GM23248 (cell line): ENCODE measurements around the gene DGKI. TPM values are rescaled to one million over a fixed set of nuclear protein-coding genes. Genes with fewer than 3 reads are reported as not detected.

ENCODE experiments used
- DNase-seq: peaks from one replicate; pipeline ENCODE4 v3.0.0-alpha.2; 2015
- H2AFZ ChIP-seq: fragments of 200-600 bp; sonication (generic); 2 replicates; pipeline ENCODE4 v1.6.1; 2016; ENCODE audit warnings: antibody characterized with exemption
- H3F3A ChIP-seq: fragments of 200-600 bp; sonication (generic); 2 replicates; pipeline ENCODE4 v1.6.1; 2016; ENCODE audit warnings: mild to moderate bottlenecking, antibody characterized with exemption, mixed run types; ENCODE audit not compliant: insufficient read depth
- H3K27ac ChIP-seq: fragments of 200-600 bp; sonication (generic); 2 replicates; pipeline ENCODE4 v1.5.1; 2016; ENCODE audit warnings: mild to moderate bottlenecking
- H3K27me3 ChIP-seq: fragments of 200-600 bp; sonication (generic); replicated peaks from 2 replicates; pipeline ENCODE4 v1.6.1; 2016; ENCODE audit warnings: mild to moderate bottlenecking; ENCODE audit not compliant: insufficient read depth
- H3K36me3 ChIP-seq: fragments of 200-600 bp; sonication (generic); 2 replicates; pipeline ENCODE4 v1.6.1; 2016; ENCODE audit warnings: low read depth, mild to moderate bottlenecking
- H3K4me1 ChIP-seq: fragments of 200-600 bp; sonication (generic); 2 replicates; pipeline ENCODE4 v1.6.1; 2016; ENCODE audit warnings: mild to moderate bottlenecking; ENCODE audit not compliant: insufficient read depth
- H3K4me2 ChIP-seq: fragments of 200-600 bp; sonication (generic); one replicate; pipeline ENCODE4 v1.6.1; 2016; ENCODE audit warnings: mild to moderate bottlenecking; ENCODE audit not compliant: unreplicated experiment
- H3K4me3 ChIP-seq: fragments of 200-600 bp; sonication (generic); 2 replicates; pipeline ENCODE4 v1.5.1; 2016; ENCODE audit warnings: mild to moderate bottlenecking
- H3K79me2 ChIP-seq: fragments of 200-600 bp; sonication (generic); 2 replicates; pipeline ENCODE4 v1.6.1; 2016; ENCODE audit warnings: mild to moderate bottlenecking; ENCODE audit not compliant: insufficient read depth
- H3K9ac ChIP-seq: fragments of 200-600 bp; sonication (generic); 2 replicates; pipeline ENCODE4 v1.6.1; 2016; ENCODE audit warnings: mild to moderate bottlenecking
- H3K9me2 ChIP-seq: fragments of 200-600 bp; sonication (generic); 2 replicates; pipeline ENCODE4 v1.6.1; 2016; ENCODE audit warnings: mixed run types, mild to moderate bottlenecking, moderate library complexity; ENCODE audit not compliant: insufficient read depth
- H3K9me3 ChIP-seq: fragments of 200-600 bp; sonication (generic); one replicate; pipeline ENCODE4 v1.6.1; 2017; ENCODE audit warnings: low read depth
- H4K20me1 ChIP-seq: fragments of 200-600 bp; sonication (generic); 2 replicates; pipeline ENCODE4 v1.6.0; 2016; ENCODE audit not compliant: insufficient read depth
- EZH2 ChIP-seq: fragments of 200-600 bp; sonication (generic); IDR thresholded peaks from 2 replicates; pipeline ENCODE4 v1.6.1; 2018; ENCODE audit warnings: antibody characterized with exemption, mild to moderate bottlenecking; ENCODE audit not compliant: insufficient read depth, poor library complexity, severe bottlenecking
- EZH2phosphoT487 ChIP-seq: fragments of 200-600 bp; sonication (generic); IDR thresholded peaks from 2 replicates; pipeline ENCODE4 v1.6.1; 2018; ENCODE audit warnings: antibody characterized with exemption, moderate library complexity, mild to moderate bottlenecking, low read depth; ENCODE audit not compliant: insufficient read depth
- WGBS, 2 experiments: methylation state at CpG; one replicate each; pipeline ENCODE4 v1.1.6; 2015 to 2017; ENCODE audit warnings: low lambda C conversion rate in 2 of 2, low coverage in 1 of 2; ENCODE audit errors: missing lambda C conversion rate in 2 of 2; 5-methylcytosine and 5-hydroxymethylcytosine counted together
- in situ Hi-C: fragments of 300-500 bp; cut with MboI; formaldehyde crosslinking; loops from 2 replicates; pipeline ENCODE4 v1.15.0; 2020
- polyA plus RNA-seq: library from polyadenylated mRNA; unstranded; fragments of >200 nt; fragmentation: Nextera tagmentation; extraction: Ambion mirVana; gene quantifications from 2 replicates; pipeline ENCODE4 v1.2.1, GENCODE V29; 2016
- total RNA-seq: library from RNA; depleted of rRNA; stranded (reverse); fragments of >200 nt; shearing (Covaris generic); gene quantifications from 2 replicates; pipeline ENCODE4 v1.2.3, GENCODE V29; 2014

Gene DGKI
- total and polyA plus RNA-seq, 2 experiments from 2014 or later: 5.4 to 25.9 TPM

DNA sequence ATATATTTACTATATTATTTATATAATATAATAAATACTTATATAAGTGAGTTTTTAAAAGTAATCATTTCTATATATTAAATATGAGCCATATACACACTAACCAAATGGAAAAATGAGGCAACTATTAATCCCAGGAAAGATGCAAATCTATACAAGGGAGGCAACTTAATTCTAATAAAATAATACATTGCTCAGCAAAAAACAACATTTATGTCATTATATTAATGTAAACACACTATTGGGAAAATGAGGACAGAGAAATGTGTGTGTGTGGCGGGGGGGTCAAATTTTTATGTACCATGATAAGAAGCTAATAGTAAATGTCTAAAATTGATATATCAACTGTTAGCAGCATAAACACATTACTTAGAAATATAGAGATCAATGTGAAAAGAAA, 23.3 kb upstream of the DGKI start:
- WGBS, 2 experiments: 94 to 100% methylated on average over 1 of the region's 1 CpG
- H3K9me2 ChIP-seq: no peaks in the 10 kb centered on the region
- H3K79me2 ChIP-seq: peaks cover 20% of the 10 kb centered on the region; the same call in 1 of the 2 replicates
- in situ Hi-C loops: no loop called here
- peaks cover 55% of the 10 kb centered on the region for H3K36me3 ChIP-seq
- peaks cover 24% of the 10 kb centered on the region for H3K4me1 ChIP-seq
- no peaks in the 10 kb centered on the region for H3K9me3 ChIP-seq
- no peaks in the 10 kb centered on the region for H4K20me1 ChIP-seq
- H2AFZ ChIP-seq: no peak overlapping the region
- H3K9ac ChIP-seq: no peak overlapping the region
- TF ChIP-seq EZH2phosphoT487 (no peak), EZH2 (no peak)
- H3K27me3 ChIP-seq: no peaks in the 10 kb centered on the region
- no peak overlapping the region for H3K4me3 ChIP-seq
- H3K27ac ChIP-seq: no peak overlapping the region
- no peak for DNase-seq
- H3K4me2 ChIP-seq: no peak overlapping the region
- peaks cover 71% of the 10 kb centered on the region for H3F3A ChIP-seq

DNA sequence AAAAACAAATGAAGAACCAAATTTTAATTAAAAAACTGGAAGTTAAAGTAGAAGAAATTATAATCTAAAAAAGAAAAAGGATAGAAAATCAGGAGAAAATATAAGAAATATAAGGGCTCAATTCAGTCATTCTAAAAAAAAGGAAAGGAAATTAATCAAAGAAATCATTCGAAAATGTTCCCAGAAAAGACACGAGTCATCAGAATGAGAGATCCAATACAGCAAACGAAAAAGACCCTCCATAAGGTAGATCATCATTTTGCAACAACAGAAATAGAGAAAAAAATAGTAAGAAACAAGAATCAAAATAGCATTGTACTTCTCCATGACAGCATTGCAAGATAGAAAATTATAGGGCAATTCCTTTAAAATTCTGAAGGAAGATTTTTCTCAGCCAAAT, 22.5 kb upstream of the DGKI start:
- 98% methylated on average over 3 of the region's 3 CpGs for WGBS, 2 experiments
- Histone ChIP-seq H3K4me1 (peaks cover 16% of the 10 kb centered on the region), H3K4me3 (no peak overlapping the region), H4K20me1 (no peaks in the 10 kb centered on the region), H3K4me2 (no peak overlapping the region), H3K27me3 (no peaks in the 10 kb centered on the region), H3K9me3 (no peaks in the 10 kb centered on the region), H3K9me2 (no peaks in the 10 kb centered on the region), H2AFZ (no peak overlapping the region), H3K27ac (no peak overlapping the region; the same call in 1 of the 2 replicates), H3K9ac (no peak overlapping the region), H3F3A (peaks cover 68% of the 10 kb centered on the region), H3K36me3 (peaks cover 62% of the 10 kb centered on the region), H3K79me2 (peaks cover 20% of the 10 kb centered on the region; the same call in 1 of the 2 replicates)
- no peak for DNase-seq
- in situ Hi-C loops: no loop called here
- TF ChIP-seq EZH2 (no peak), EZH2phosphoT487 (no peak)

- peaks cover 58% of the 10 kb centered on the region for H3F3A ChIP-seq
- in situ Hi-C loops: no loop called here
- 0 out of 2 replicates have a peak overlapping the region, but pooled peaks have one; percentile 10 for H3K27ac ChIP-seq
- no peaks in the 10 kb centered on the region for H3K9me2 ChIP-seq
- H3K27me3 ChIP-seq: no peaks in the 10 kb centered on the region
- 67 to 73% methylated on average over 3 of the region's 3 CpGs for WGBS, 2 experiments
- H3K79me2 ChIP-seq: peaks cover 20% of the 10 kb centered on the region; the same call in 1 of the 2 replicates
- no peaks in the 10 kb centered on the region for H3K9me3 ChIP-seq
- peaks cover 67% of the 10 kb centered on the region for H3K36me3 ChIP-seq
- H2AFZ ChIP-seq: no peak overlapping the region
- no peaks in the 10 kb centered on the region; the same call in 1 of the 2 replicates for H3K4me1 ChIP-seq
- H3K9ac ChIP-seq: no peak overlapping the region
- DNase-seq: no peak
- TF ChIP-seq EZH2phosphoT487 (no peak), EZH2 (no peak)
- no peak overlapping the region for H3K4me2 ChIP-seq
- H4K20me1 ChIP-seq: no peaks in the 10 kb centered on the region
- no peak overlapping the region for H3K4me3 ChIP-seq
Observed at GRCh38 chr7:137867289-137867688, 20.5 kb upstream of the DGKI start.

DNA sequence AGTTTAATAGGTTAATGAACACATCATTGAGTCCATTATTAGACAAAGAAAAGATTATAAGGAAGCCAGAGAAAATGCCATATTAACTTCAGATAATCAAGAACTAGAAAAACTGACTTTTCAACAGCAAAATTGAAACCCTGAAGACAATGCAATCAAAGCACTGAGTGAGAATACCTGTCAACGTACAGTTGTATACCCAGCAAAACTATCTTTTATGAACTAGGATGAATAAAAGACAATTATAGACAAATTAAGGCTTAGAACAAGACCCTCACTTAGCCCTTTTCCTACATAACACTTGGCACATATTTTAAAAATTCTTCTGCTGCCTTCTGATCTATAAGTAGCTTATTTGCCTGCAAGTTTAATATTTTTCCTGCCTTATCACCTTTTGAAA, 19.0 kb upstream of the DGKI start:
- H3K36me3 ChIP-seq: peaks cover 68% of the 10 kb centered on the region
- DNase-seq: no peak
- no peak overlapping the region for H2AFZ ChIP-seq
- H3K27ac ChIP-seq: no peak overlapping the region
- H3K27me3 ChIP-seq: no peaks in the 10 kb centered on the region
- peaks cover 53% of the 10 kb centered on the region for H3F3A ChIP-seq
- no peaks in the 10 kb centered on the region for H3K9me3 ChIP-seq
- 96 to 100% methylated on average over 1 of the region's 1 CpG for WGBS, 2 experiments
- peaks cover 20% of the 10 kb centered on the region; the same call in 1 of the 2 replicates for H3K79me2 ChIP-seq
- H3K4me3 ChIP-seq: no peak overlapping the region
- H3K9ac ChIP-seq: no peak overlapping the region
- no peak for TF ChIP-seq EZH2phosphoT487
- TF ChIP-seq EZH2: no peak
- H3K9me2 ChIP-seq: no peaks in the 10 kb centered on the region
- H3K4me1 ChIP-seq: no peaks in the 10 kb centered on the region; the same call in 1 of the 2 replicates
- in situ Hi-C loops: no loop called here
- no peak overlapping the region for H3K4me2 ChIP-seq
- no peaks in the 10 kb centered on the region for H4K20me1 ChIP-seq

GRCh38 chr7:137862964-137863363, 16.2 kb upstream of the DGKI start:
- Histone ChIP-seq H4K20me1 (no peaks in the 10 kb centered on the region), H3K36me3 (peaks cover 81% of the 10 kb centered on the region), H2AFZ (no peak overlapping the region), H3K27me3 (no peaks in the 10 kb centered on the region), H3K4me2 (no peak overlapping the region), H3K4me3 (no peak overlapping the region), H3K9me2 (no peaks in the 10 kb centered on the region), H3K79me2 (peaks cover 13% of the 10 kb centered on the region; the same call in 1 of the 2 replicates), H3K9ac (no peak overlapping the region), H3K9me3 (no peaks in the 10 kb centered on the region), H3K27ac (no peak overlapping the region), H3K4me1 (no peaks in the 10 kb centered on the region), H3F3A (peaks cover 66% of the 10 kb centered on the region)
- no peak for DNase-seq
- WGBS, 2 experiments: 73 to 82% methylated on average over 2 of the region's 2 CpGs
- in situ Hi-C loops: no loop called here
- TF ChIP-seq EZH2phosphoT487 (no peak), EZH2 (no peak)
